GM04504 (cell line): ENCODE data around the gene USP30.
A peak's percentile ranks its signal among the peaks of the same experiment; 100 is the strongest.
"Not testable (repeated sequence)": the region's sequence is repeated elsewhere in the genome, so short reads cannot be mapped to it uniquely, and the experiment has no call there.

ENCODE experiments used
- DNase-seq: peaks from one replicate; pipeline ENCODE4 v3.0.0-alpha.2; 2012; ENCODE audit warnings: low read depth

USP30 gene

GRCh38 chr12:109052097-109052413 is 321 bp upstream of the USP30 start:
- DNase-seq: no peak

DNA sequence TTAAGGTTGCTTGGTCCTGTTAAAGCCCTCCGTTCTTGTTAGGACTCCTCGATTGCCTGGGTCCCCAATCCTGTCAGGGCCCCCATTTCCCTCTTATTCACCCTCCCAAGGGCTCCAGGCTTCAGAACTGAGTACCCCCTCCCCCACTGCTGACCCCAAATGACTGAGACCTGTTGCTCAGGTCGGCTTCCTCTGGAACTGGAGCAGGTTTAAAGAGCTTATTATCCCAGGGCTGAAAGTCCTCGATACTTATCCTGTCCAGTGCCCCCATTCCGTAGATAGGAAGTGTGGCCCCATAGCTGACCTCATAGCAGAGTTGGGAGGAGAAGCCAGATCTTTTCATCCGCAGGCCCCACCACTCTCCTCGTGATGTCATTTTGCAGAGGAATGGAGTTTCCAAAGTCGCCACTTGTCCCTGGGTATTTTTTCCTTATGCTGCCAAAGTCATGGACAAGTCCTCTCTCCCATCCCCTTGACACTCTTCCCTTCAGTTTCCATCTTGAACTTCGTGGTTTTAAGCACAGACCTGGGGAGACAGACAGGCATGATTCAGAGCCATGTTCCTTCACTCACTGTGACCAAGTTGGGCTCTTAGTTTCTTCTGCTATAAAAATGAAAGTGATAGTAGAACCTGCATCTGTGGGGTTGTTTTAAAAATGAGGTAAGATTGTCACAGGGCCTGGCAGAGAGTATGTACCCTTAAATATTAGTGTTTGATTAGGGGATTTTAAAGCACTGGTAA is 1.2 kb downstream of the USP30 start:
- DNase-seq: no peak

GRCh38 chr12:109054124-109054513 is 1.7 kb downstream of the USP30 start:
- not testable (repeated sequence) for DNase-seq

DNA sequence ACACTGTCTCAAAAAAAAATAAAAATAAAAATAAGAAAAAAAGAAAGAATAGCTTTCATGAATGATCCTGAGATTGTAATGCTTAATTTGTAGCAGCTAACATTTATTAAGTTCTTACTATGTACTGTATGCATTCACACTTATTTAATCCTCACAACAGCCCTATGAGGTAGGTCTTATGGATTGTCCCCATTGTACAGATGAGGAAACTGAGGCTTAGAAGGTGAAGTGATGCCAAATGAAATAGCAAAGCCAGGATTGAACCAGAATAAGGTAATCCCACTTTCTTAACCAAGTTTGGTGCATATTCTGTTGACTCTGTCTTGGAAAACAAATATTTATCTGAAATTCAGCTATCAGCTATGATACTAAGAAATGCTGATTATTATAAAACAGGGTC is 2.1 kb downstream of the USP30 start:
- no peak for DNase-seq

- no peak for DNase-seq
These were observed 4.5 kb downstream of the USP30 start for GRCh38 chr12:109056891-109057290.

DNA sequence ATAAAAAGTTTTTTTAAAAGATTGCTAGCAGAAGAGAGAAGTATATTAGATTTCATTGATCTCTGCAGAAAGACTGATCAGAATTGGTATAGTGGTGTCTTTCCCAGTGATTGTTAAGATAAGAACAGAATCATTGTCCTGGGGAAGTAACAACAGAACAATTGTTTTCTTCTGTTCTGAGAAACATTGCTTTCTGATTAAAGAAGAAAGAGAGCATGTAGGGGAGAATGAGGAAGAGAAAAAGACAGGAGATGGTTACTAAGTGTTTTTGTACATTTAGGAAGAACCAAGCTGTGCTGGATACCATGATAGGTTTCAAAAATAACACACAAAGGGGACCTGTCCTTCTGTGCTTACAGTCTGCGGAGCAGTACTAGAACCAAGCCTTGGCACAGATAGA is 5.0 kb downstream of the USP30 start:
- no peak for DNase-seq

GRCh38 chr12:109058773-109059172 is 6.4 kb downstream of the USP30 start:
- no peak for DNase-seq

DNA sequence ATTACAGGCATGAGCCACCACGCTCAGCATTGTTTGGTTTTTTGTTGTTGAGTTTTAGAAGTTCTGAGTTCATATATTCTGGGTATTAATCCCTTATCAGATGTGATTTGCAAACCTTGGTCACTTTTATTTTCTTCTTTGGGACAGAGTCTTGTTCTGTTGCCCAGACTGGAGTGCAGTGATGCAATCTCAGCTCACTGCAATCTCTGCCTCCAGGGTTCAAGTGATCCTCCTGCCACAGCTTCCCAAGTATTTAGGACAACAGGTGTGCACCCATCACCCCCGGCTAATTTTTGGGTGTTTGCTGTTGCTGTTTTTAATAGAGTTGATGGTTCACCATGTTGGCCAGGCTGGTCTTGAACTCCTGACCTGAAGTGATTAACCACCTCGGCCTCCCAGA is 11.8 kb downstream of the USP30 start:
- no peak for DNase-seq

DNA sequence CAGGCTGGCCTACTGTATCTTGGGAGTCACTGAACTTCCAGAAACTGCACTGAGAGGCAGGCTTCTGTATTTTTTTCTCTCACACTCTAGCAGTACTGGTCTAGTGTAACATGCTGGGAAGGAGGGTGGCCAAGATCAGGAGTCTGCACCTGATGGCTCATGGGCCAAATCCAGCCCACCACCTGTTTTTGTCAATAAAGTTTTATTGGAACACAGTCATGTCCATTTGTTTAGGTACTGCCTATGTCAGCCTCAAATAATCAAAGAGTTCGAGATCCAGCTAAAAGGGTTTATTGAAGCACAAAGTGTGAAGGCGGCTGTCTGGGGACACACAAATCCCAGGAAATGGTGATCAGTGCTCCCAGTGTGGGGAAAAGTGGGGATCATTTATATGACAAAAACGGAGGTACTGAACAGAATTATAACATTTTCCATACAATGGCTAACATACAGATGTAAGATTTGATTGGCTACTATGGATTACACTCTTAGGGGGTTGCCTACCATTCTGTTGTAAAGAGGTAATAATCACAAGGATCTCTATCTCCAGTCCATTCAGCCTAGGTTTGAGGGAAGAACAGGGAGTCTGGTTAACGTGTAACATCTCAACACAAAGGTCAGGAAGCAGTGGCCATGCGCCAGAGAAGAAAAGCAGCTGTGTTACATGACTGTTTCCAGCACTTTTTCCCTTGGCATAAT is 12.9 kb downstream of the USP30 start:
- no peak for DNase-seq

DNA sequence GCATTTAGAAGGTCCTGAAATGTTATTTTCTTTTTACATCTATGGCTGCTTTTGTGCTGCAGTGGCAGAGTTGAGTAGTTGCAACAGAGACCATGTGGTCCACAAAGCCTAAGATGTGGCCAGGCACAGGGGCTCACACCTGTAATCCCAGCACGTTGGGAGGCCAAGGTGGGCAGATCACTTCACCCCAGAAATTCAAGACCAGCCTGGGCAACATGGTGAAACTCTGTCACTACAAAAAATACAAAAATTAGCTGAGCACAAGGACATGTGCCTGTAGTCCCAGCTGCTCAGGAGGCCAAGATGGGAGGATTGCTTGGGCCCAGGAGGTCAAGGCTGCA is 13.4 kb downstream of the USP30 start:
- no peak for DNase-seq

- DNase-seq: no peak
These were observed 17.2 kb downstream of the USP30 start for GRCh38 chr12:109069307-109070271.

GRCh38 chr12:109074866-109075265 is 22.5 kb downstream of the USP30 start:
- DNase-seq: no peak

- DNase-seq: no peak
These were observed 30.4 kb downstream of the USP30 start for GRCh38 chr12:109082751-109083150.

DNA sequence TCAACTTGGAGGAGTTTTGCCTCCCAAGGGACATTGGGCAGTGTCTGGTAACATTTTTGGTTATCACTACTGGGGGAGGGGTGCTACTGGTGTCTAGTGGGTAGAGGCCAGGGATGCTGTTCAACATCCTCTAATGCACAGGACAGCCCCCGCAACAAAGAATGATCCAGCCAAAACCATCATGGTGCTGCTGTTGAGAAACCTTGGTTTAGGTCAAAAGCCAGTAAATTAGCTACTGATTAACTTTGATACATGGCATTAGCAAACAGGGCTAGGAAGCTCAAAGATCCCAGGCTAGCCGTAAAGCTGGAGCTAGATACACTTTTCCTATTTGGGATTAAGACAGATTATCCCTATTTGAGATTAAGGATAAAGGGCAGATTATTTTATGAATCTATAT is 32.0 kb downstream of the USP30 start:
- no peak for DNase-seq

DNA sequence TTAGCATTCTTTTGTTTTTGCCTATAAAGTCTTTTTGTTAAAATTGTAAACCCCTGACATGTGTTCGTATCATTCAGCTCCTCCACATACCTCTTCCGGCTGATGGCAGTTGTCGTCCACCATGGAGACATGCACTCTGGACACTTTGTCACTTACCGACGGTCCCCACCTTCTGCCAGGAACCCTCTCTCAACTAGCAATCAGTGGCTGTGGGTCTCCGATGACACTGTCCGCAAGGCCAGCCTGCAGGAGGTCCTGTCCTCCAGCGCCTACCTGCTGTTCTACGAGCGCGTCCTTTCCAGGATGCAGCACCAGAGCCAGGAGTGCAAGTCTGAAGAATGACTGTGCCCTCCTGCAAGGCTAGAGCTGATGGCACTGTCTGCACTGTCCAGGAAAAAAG is 33.2 kb downstream of the USP30 start:
- no peak for DNase-seq

GRCh38 chr12:109087250-109087649 is 34.9 kb downstream of the USP30 start:
- DNase-seq: no peak

DNA sequence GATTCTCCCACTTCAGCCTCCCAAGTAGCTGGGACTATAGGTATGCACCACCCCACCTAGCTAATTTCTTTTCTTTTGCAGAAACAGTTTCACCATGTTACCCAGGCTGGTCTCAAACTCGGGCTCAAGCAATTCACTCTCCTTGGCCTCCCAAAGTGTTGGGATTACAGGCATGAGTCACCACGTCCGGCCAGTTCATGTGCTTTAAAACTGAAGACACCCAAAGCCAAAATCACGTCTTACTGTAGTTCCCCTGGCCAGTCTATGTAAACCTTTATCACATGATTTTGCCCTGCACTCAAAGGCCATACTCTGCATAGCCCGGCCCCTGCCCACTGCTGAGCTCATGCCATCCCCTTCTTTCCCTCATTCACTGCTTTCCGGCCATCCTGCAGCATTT is 36.4 kb downstream of the USP30 start:
- no peak for DNase-seq

DNA sequence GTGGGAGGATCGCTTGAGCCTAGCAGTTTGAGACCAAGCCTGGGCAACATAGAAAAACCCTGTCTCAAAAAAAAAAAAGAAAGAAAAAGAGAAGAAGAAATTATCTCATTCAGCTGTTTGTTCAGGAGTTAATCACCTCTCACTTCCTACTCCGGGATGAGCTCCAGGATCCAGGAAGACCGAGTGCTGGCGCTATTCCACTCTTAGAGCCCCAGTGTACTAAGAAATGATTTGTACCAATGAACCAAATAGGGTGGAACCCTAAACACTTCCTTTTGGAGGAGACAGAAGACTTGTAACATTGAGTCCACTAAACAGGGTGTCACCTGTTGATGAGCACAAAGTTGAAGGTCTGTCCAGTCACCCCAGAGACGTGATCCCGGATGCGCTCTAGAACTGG is 37.3 kb downstream of the USP30 start:
- no peak for DNase-seq

- no peak for DNase-seq
These were observed 40.2 kb downstream of the USP30 start for GRCh38 chr12:109092497-109093021.

DNA sequence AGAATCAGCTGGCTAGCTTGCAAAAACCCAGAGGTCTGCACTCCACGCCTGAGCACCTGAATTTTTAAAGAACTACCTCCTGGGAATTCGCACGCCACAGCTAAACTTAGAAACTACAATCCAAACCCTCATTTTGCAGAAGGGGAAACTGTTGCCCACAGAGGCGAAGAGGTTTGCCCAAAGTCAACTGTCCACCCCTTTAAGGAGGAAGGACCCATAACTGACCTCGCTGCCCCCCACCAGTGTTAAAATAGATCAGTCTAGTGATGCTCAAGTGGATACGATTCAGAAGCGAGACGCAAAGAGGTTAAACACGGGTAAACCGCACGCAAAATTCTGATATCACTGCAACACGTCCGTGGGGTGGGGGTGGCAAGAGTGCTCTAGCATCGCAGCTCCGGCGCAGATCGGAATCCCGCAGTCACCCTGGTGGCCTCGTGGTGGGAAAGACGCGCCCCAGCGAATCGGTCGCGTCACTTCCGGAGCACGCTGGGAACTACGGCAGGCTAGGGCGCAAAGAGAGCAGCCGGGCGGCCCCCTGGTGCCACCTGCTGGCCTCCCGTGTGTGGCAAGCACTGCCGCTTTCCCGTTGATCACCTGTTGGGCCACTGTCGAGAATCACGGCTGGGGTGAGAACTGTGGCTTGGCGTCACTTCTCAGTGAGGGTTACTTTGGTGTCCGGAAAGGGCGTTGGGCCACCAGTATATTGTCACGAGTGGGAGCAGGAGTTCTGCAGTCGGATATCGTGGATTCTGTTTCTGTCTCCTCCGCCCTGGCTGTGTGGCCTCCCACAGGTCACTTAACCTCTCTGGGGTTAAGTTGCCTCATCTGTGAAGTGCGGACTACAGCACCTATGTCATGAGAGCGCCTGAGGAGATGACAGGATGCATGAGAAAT is 40.9 kb downstream of the USP30 start, which contains the start of gene ALKBH2:
Gene ALKBH2 (minus strand): TSS at position 451 of the 897 bp plus-strand sequence. CDS start 686 bp downstream, outside the sequence.
- DNase-seq: peak; percentile 74

GRCh38 chr12:109097140-109097434 is 44.7 kb downstream of the USP30 start:
- no peak for DNase-seq
